Loucy (cell line): Measurements from ENCODE around the gene EMSY.

Source experiments
- H2AFZ ChIP-seq: fragments of 200-600 bp; sonication (generic); 2 replicates; pipeline ENCODE4 v1.6.0; 2016; ENCODE audit warnings: antibody characterized with exemption, mild to moderate bottlenecking, low read length, moderate library complexity
- H3F3A ChIP-seq: fragments of 200-600 bp; 2 replicates; pipeline ENCODE4 v1.6.0; 2016; ENCODE audit warnings: antibody characterized with exemption, low read depth, mild to moderate bottlenecking
- H3K27me3 ChIP-seq: fragments of 200-600 bp; sonication (generic); 2 replicates; pipeline ENCODE4 v1.6.1; 2014; ENCODE audit warnings: low read length, mild to moderate bottlenecking; ENCODE audit not compliant: insufficient read depth, poor library complexity, severe bottlenecking
- H3K36me3 ChIP-seq: fragments of 200-600 bp; sonication (generic); 2 replicates; pipeline ENCODE4 v1.6.1; 2016; ENCODE audit warnings: low read length; ENCODE audit not compliant: insufficient read depth
- H3K4me1 ChIP-seq: fragments of 200-600 bp; sonication (generic); 2 replicates; pipeline ENCODE4 v1.5.1; 2014; ENCODE audit warnings: low read length, mild to moderate bottlenecking; ENCODE audit not compliant: insufficient read depth, poor library complexity, severe bottlenecking
- H3K4me2 ChIP-seq: fragments of 200-600 bp; sonication (generic); 2 replicates; pipeline ENCODE4 v1.6.0; 2014; ENCODE audit warnings: antibody characterized with exemption, low read length, low read depth, mild to moderate bottlenecking; ENCODE audit not compliant: poor library complexity, severe bottlenecking
- H3K4me3 ChIP-seq: fragments of 200-600 bp; sonication (generic); 2 replicates; pipeline ENCODE4 v1.5.1; 2014; ENCODE audit warnings: low read length, mild to moderate bottlenecking, mixed read lengths; ENCODE audit not compliant: poor library complexity, severe bottlenecking
- H3K79me2 ChIP-seq: fragments of 200-600 bp; sonication (generic); 2 replicates; pipeline ENCODE4 v1.6.1; 2014; ENCODE audit warnings: low read length; ENCODE audit not compliant: insufficient read depth
- H3K9ac ChIP-seq: fragments of 200-600 bp; sonication (generic); 2 replicates; pipeline ENCODE4 v1.6.0; 2014; ENCODE audit warnings: mild to moderate bottlenecking, low read depth, low read length, moderate library complexity; ENCODE audit not compliant: poor library complexity, severe bottlenecking
- H3K9me2 ChIP-seq: fragments of 200-600 bp; sonication (generic); replicated peaks from 2 replicates; pipeline ENCODE4 v1.6.1; 2016; ENCODE audit warnings: low read depth, low read length, mixed read lengths
- H3K9me3 ChIP-seq: fragments of 200-600 bp; sonication (generic); 2 replicates; pipeline ENCODE4 v1.6.1; 2014; ENCODE audit warnings: mild to moderate bottlenecking, antibody characterized with exemption, low read length, low read depth; ENCODE audit not compliant: insufficient read depth
- H4K20me1 ChIP-seq: fragments of 200-600 bp; sonication (generic); 2 replicates; pipeline ENCODE4 v1.6.0; 2014; ENCODE audit warnings: antibody characterized with exemption, low read length, mild to moderate bottlenecking; ENCODE audit not compliant: insufficient read depth, poor library complexity, severe bottlenecking
- EZH2phosphoT487 ChIP-seq: fragments of 200-600 bp; IDR thresholded peaks from 2 replicates; pipeline ENCODE4 v1.6.1; 2018; ENCODE audit warnings: antibody characterized with exemption, mild to moderate bottlenecking, moderate library complexity, borderline replicate concordance
- TF ChIP-seq, protein P1 (sequence below): fragments of 200-600 bp; sonication (generic); conservative IDR thresholded peaks from 2 replicates; pipeline ENCODE4 v1.5.1; 2014; ENCODE audit warnings: mild to moderate bottlenecking, antibody characterized with exemption, low read length

The EMSY gene

DNA sequence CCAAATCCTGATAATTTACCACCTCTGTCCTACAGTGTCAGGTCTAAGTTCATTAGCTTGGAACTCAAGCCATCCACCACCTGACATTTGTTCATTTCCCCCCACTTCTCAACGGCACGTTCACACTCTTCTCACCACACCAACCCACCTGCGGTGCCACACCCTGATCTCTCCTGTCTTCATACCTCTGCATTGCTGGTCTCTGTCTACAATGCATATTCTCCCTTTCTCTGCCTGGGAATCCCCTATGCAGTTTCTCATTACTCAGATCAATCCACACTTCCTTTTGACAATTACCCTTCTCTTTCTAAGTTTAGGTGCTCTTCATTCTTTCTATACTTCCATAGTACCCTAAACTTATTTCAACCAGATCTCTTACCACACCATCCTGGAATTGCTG is 20.4 kb upstream of the EMSY start:
- Histone ChIP-seq H3K79me2 (no peaks in the 10 kb centered on the region), H3K27me3 (no peaks in the 10 kb centered on the region), H3K4me3 (no peak overlapping the region), H3K36me3 (no peaks in the 10 kb centered on the region), H3K9ac (no peak overlapping the region), H3K9me3 (no peaks in the 10 kb centered on the region), H3K4me1 (no peaks in the 10 kb centered on the region), H3K9me2 (no peaks in the 10 kb centered on the region), H4K20me1 (no peaks in the 10 kb centered on the region), H2AFZ (no peak overlapping the region), H3K4me2 (no peak overlapping the region), H3F3A (no peaks in the 10 kb centered on the region)
- TF ChIP-seq, protein P1, sequence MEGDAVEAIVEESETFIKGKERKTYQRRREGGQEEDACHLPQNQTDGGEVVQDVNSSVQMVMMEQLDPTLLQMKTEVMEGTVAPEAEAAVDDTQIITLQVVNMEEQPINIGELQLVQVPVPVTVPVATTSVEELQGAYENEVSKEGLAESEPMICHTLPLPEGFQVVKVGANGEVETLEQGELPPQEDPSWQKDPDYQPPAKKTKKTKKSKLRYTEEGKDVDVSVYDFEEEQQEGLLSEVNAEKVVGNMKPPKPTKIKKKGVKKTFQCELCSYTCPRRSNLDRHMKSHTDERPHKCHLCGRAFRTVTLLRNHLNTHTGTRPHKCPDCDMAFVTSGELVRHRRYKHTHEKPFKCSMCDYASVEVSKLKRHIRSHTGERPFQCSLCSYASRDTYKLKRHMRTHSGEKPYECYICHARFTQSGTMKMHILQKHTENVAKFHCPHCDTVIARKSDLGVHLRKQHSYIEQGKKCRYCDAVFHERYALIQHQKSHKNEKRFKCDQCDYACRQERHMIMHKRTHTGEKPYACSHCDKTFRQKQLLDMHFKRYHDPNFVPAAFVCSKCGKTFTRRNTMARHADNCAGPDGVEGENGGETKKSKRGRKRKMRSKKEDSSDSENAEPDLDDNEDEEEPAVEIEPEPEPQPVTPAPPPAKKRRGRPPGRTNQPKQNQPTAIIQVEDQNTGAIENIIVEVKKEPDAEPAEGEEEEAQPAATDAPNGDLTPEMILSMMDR: no peak
- TF ChIP-seq EZH2phosphoT487: no peak

DNA sequence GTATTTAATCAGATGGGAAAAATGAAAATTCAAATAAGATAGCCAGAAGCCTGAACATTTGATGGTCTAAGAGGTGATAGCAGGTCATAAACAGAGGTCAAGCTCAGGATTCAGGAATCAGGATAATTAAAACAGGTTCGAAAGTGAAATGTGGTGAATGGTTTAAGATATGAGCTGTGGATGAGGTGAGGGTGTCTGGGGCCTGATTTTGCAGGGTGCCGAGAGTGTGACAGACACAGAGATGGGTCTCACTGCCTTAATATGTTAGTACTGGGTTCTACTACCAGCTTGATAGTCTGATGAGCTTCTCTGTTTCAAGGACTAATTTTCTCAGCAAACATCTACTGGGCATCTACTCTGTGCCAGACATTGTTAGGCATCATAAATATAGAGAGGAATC is 19.9 kb upstream of the EMSY start:
- Histone ChIP-seq H4K20me1 (no peaks in the 10 kb centered on the region), H3K9ac (no peak overlapping the region), H3K4me3 (no peak overlapping the region), H3K4me1 (no peaks in the 10 kb centered on the region), H3K9me2 (no peaks in the 10 kb centered on the region), H3K79me2 (no peaks in the 10 kb centered on the region), H3F3A (no peaks in the 10 kb centered on the region), H3K4me2 (no peak overlapping the region), H2AFZ (no peak overlapping the region), H3K9me3 (no peaks in the 10 kb centered on the region), H3K27me3 (no peaks in the 10 kb centered on the region), H3K36me3 (no peaks in the 10 kb centered on the region)
- TF ChIP-seq, protein P1: no peak
- TF ChIP-seq EZH2phosphoT487: no peak

DNA sequence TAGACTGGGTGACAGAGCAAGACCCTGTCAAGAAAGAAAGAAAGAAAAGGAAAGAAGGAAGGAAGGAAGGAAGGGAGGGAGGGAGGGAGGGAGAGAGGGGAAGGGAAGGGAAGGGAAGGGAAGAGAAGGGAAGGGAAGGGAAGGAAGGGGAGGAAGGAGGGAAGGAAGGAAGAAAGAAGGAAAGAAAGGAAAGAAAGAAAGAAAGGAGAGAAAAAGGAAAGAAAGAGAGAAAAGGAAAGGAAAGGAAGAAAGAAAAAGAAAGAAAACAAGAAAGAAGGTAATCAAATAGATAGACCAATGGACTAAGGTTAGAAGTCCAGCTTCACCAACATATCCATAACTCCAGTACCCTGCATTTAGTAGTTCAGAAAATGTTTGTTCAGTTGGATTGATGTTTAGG is 18.2 kb upstream of the EMSY start:
- H3K9ac ChIP-seq: no peak overlapping the region
- no peaks in the 10 kb centered on the region for H3K4me1 ChIP-seq
- H2AFZ ChIP-seq: no peak overlapping the region
- no peaks in the 10 kb centered on the region for H3K9me3 ChIP-seq
- H4K20me1 ChIP-seq: no peaks in the 10 kb centered on the region
- H3K36me3 ChIP-seq: no peaks in the 10 kb centered on the region
- H3K9me2 ChIP-seq: no peaks in the 10 kb centered on the region
- H3K27me3 ChIP-seq: no peaks in the 10 kb centered on the region
- TF ChIP-seq, protein P1: no peak
- no peak for TF ChIP-seq EZH2phosphoT487
- H3F3A ChIP-seq: no peaks in the 10 kb centered on the region
- no peak overlapping the region for H3K4me2 ChIP-seq
- H3K79me2 ChIP-seq: no peaks in the 10 kb centered on the region
- no peak overlapping the region for H3K4me3 ChIP-seq
